HCT116 (cell line): ENCODE results near the gene OXER1. TPM values are rescaled to one million over a fixed set of nuclear protein-coding genes. Genes with fewer than 3 reads are reported as not detected.

Source experiments
- ATAC-seq: fragments of 200-7000 bp; cut with Tn5 transposase; 2 replicates; pipeline ENCODE4 v1.9.1; 2020; ENCODE audit warnings: mild to moderate bottlenecking, moderate library complexity
- BruUV-seq: library from RNA; stranded (reverse); fragments of 400-500 nt; replicated peaks from 2 replicates; lab custom pipeline; 2021; lab: Mats Ljungman, UMichigan
- CTCF ChIA-PET: fragments of 300-600 bp; sonication (Branson Sonifier 250); formaldehyde crosslinking; loops from one replicate; lab custom pipeline; 2021; ENCODE audit warnings: antibody characterized with exemption; lab: Charles Lee
- POLR2A ChIA-PET: fragments of 300-600, 350-600 bp; sonication (Branson Sonifier 250); formaldehyde crosslinking; loops from one replicate; lab custom pipeline; 2021; ENCODE audit warnings: antibody characterized with exemption; lab: Charles Lee
- RAD21 ChIA-PET, 2 experiments: fragments of 300-600 bp; sonication (Branson Sonifier 250); formaldehyde crosslinking; loops; one replicate each; lab custom pipeline; 2023; ENCODE audit warnings: low total read pairs in 2 of 2; ENCODE audit not compliant: uncharacterized antibody in 2 of 2, unreplicated experiment in 2 of 2, low non-redundant PET in 1 of 2; lab: Charles Lee
- DNase-seq: peaks from one replicate; pipeline ENCODE4 v3.0.0-alpha.2; 2010; ENCODE audit warnings: low read depth, low spot score
- H2AFZ ChIP-seq: fragments of 200-600 bp; shearing (Covaris generic), sonication (generic); 2 replicates; pipeline ENCODE4 v1.6.1; 2017; ENCODE audit warnings: low read depth, mixed run types, mixed read lengths, antibody characterized with exemption, low read length; ENCODE audit not compliant: poor library complexity, severe bottlenecking
- H3K27ac ChIP-seq: 2 replicates; pipeline ENCODE4 v1.5.1; 2012; ENCODE audit warnings: low read depth, low read length
- H3K27me3 ChIP-seq: fragments of 200-600 bp; sonication (generic); 2 replicates; pipeline ENCODE4 v1.6.1; 2016; ENCODE audit warnings: mixed run types, low read length, mixed read lengths; ENCODE audit not compliant: insufficient read depth
- H3K36me3 ChIP-seq, 2 experiments: fragments of 200-500 bp in 1 of 2; fragments of 200-600 bp in 1 of 2; sonication (Bioruptor generic) in 1 of 2; sonication (generic) in 1 of 2; 2 replicates each; pipeline versions ENCODE4 v1.5.1 to v1.6.1; 2014 to 2016; ENCODE audit warnings: low read length in 2 of 2, inconsistent platforms in 1 of 2, mixed read lengths in 1 of 2, mixed run types in 1 of 2; ENCODE audit not compliant: insufficient read depth in 2 of 2, control insufficient read depth in 1 of 2
- H3K4me1 ChIP-seq, 2 experiments: fragments of 200-600 bp in 1 of 2; sonication (generic) in 1 of 2; 2 replicates each; pipeline versions ENCODE4 v1.5.1 to v1.6.1; 2012 to 2017; ENCODE audit warnings: low read length in 2 of 2, inconsistent platforms in 1 of 2, mild to moderate bottlenecking in 1 of 2, mixed read lengths in 1 of 2, mixed run types in 1 of 2, moderate library complexity in 1 of 2; ENCODE audit not compliant: insufficient read depth in 2 of 2, control insufficient read depth in 1 of 2
- H3K4me2 ChIP-seq: fragments of 200-600 bp; sonication (generic); 2 replicates; pipeline ENCODE4 v1.6.1; 2017; ENCODE audit warnings: mixed run types, low read length, mixed read lengths
- H3K4me3 ChIP-seq, 2 experiments: fragments of 200-600 bp in 1 of 2; sonication (generic) in 1 of 2; replicated peaks in 1 of 2; 2 replicates each; pipeline ENCODE4 v1.5.1; 2011 to 2016; ENCODE audit warnings: low read length in 2 of 2, control low read depth in 1 of 2, low read depth in 1 of 2, mild to moderate bottlenecking in 1 of 2, mixed read lengths in 1 of 2, mixed run types in 1 of 2
- H3K79me2 ChIP-seq: fragments of 200-600 bp; sonication (generic); 2 replicates; pipeline ENCODE4 v1.6.1; 2017; ENCODE audit warnings: mild to moderate bottlenecking, mixed run types, low read length, moderate library complexity, mixed read lengths; ENCODE audit not compliant: insufficient read depth
- H3K9ac ChIP-seq: fragments of 200-600 bp; sonication (generic); 2 replicates; pipeline ENCODE4 v1.6.1; 2016; ENCODE audit warnings: low read length, mixed read lengths
- H3K9me2 ChIP-seq: fragments of 200-600 bp; sonication (generic), shearing (Covaris generic); 2 replicates; pipeline ENCODE4 v1.6.1; 2017; ENCODE audit warnings: mixed run types, mild to moderate bottlenecking, moderate library complexity; ENCODE audit not compliant: insufficient read depth
- H3K9me3 ChIP-seq, 2 experiments: fragments of 200-500 bp in 1 of 2; fragments of 200-600 bp in 1 of 2; sonication (Bioruptor generic) in 1 of 2; sonication (generic) in 1 of 2; 2 replicates each; pipeline ENCODE4 v1.6.1; 2014 to 2017; ENCODE audit warnings: low read length in 2 of 2, mixed read lengths in 2 of 2, inconsistent platforms in 1 of 2, low read depth in 1 of 2, mild to moderate bottlenecking in 1 of 2, mixed run types in 1 of 2, moderate library complexity in 1 of 2; ENCODE audit not compliant: control insufficient read depth in 1 of 2, insufficient read depth in 1 of 2
- H4K20me1 ChIP-seq: fragments of 200-600 bp; sonication (generic), shearing (Covaris generic); 2 replicates; pipeline ENCODE4 v1.6.1; 2017; ENCODE audit warnings: mixed run types, mild to moderate bottlenecking, moderate library complexity; ENCODE audit not compliant: insufficient read depth
- ATF3 ChIP-seq: IDR thresholded peaks from 2 replicates; pipeline ENCODE4 v1.6.1; 2012
- CBX3 ChIP-seq: IDR thresholded peaks from 2 replicates; pipeline ENCODE4 v1.6.1; 2012; ENCODE audit warnings: low read depth
- CEBPB ChIP-seq: IDR thresholded peaks from 2 replicates; pipeline ENCODE4 v1.6.1; 2012; ENCODE audit warnings: low read depth
- CTCF ChIP-seq, 3 experiments: fragments of 200-600 bp in 1 of 3; sonication (generic) in 1 of 3; IDR thresholded peaks in 2 of 3; conservative IDR thresholded peaks in 1 of 3; 2 replicates each; pipeline ENCODE4 v1.5.1; 2012 to 2017; ENCODE audit warnings: low read depth in 2 of 3, low read length in 2 of 3, antibody characterized with exemption in 1 of 3, borderline replicate concordance in 1 of 3, control low read depth in 1 of 3, mild to moderate bottlenecking in 1 of 3, mixed read lengths in 1 of 3, mixed run types in 1 of 3, moderate library complexity in 1 of 3; ENCODE audit not compliant: insufficient read depth in 1 of 3
- EGR1 ChIP-seq: IDR thresholded peaks from 2 replicates; pipeline ENCODE4 v1.6.1; 2012; ENCODE audit warnings: low read depth
- ELF1 ChIP-seq: IDR thresholded peaks from 2 replicates; pipeline ENCODE4 v1.6.1; 2012; ENCODE audit warnings: low read depth, borderline replicate concordance
- EZH2 ChIP-seq: fragments of 200-600 bp; sonication (generic); IDR thresholded peaks from 2 replicates; pipeline ENCODE4 v1.6.1; 2017; ENCODE audit warnings: antibody characterized with exemption, mixed run types
- EZH2phosphoT487 ChIP-seq: fragments of 200-600 bp; IDR thresholded peaks from 2 replicates; pipeline ENCODE4 v1.6.1; 2018; ENCODE audit warnings: antibody characterized with exemption, borderline replicate concordance
- FOSL1 ChIP-seq: IDR thresholded peaks from 2 replicates; pipeline ENCODE4 v1.6.1; 2012; ENCODE audit warnings: low read depth
- JUND ChIP-seq: IDR thresholded peaks from 2 replicates; pipeline ENCODE4 v1.6.1; 2012
- MAX ChIP-seq: IDR thresholded peaks from 2 replicates; pipeline ENCODE4 v1.6.1; 2012
- POLR2AphosphoS5 ChIP-seq: IDR thresholded peaks from 2 replicates; pipeline ENCODE4 v1.6.1; 2011; ENCODE audit warnings: mild to moderate bottlenecking, low read depth, low read length, moderate library complexity
- REST ChIP-seq: IDR thresholded peaks from 2 replicates; pipeline ENCODE4 v1.6.1; 2012; ENCODE audit warnings: low read depth
- SP1 ChIP-seq: IDR thresholded peaks from 2 replicates; pipeline ENCODE4 v1.6.1; 2012; ENCODE audit warnings: low read depth
- SRF ChIP-seq: IDR thresholded peaks from 2 replicates; pipeline ENCODE4 v1.6.1; 2012; ENCODE audit warnings: low read depth
- TCF7L2 ChIP-seq: IDR thresholded peaks from 2 replicates; pipeline ENCODE4 v1.7.0; 2011; ENCODE audit warnings: borderline replicate concordance, inconsistent platforms; ENCODE audit not compliant: insufficient read depth, insufficient read length; ENCODE audit errors: extremely low read depth
- YY1 ChIP-seq: IDR thresholded peaks from 2 replicates; pipeline ENCODE4 v1.6.1; 2011; ENCODE audit warnings: low read length, low read depth, moderate library complexity, mild to moderate bottlenecking; ENCODE audit not compliant: insufficient replicate concordance; ENCODE audit errors: extremely low read depth
- ZFX ChIP-seq: fragments of 450-650 bp; IDR thresholded peaks from 2 replicates; pipeline ENCODE4 v1.6.1; 2017
- ZNF274 ChIP-seq: fragments of 200-500 bp; sonication (Bioruptor generic); IDR thresholded peaks from 2 replicates; pipeline ENCODE4 v1.6.1; 2014; ENCODE audit warnings: mild to moderate bottlenecking, low read depth, low read length, inconsistent platforms
- intact Hi-C: fragments of 100-400 bp; cut with micrococcal nuclease; formaldehyde crosslinking; loops from 2 replicates; pipeline ENCODE4 v1.10.0; 2022
- total RNA-seq: library from RNA; stranded (reverse); gene quantifications from one replicate; pipeline ENCODE4 v1.2.1, GENCODE V29; 2021; ENCODE audit not compliant: unreplicated experiment

The OXER1 gene
- total RNA-seq, 1 experiment from 2014 or later = not detected

- H3K36me3 ChIP-seq = no peaks in the 10 kb centered on the region
- no peaks in the 10 kb centered on the region for H3K79me2 ChIP-seq
- no peak for TF ChIP-seq JUND
- no peak for TF ChIP-seq SRF
- no peak for TF ChIP-seq ELF1
- no peak for TF ChIP-seq POLR2AphosphoS5
- TF ChIP-seq REST = no peak
- TF ChIP-seq EZH2 = no peak
- TF ChIP-seq ZNF274 = no peak
- no peak for TF ChIP-seq FOSL1
- TF ChIP-seq MAX = no peak
- TF ChIP-seq CEBPB = no peak
- TF ChIP-seq ZFX = no peak
- TF ChIP-seq CBX3 = no peak
- no peak for TF ChIP-seq SP1
- no peak for TF ChIP-seq CTCF (IDR thresholded peaks at IDR 0.05 in 2 of 3, conservative IDR thresholded peaks at IDR 0.05 in 1 of 3; ENCODE audit: borderline replicate concordance in 1 of 3, insufficient read depth in 1 of 3, low read depth in 2 of 3, low read length in 2 of 3)
- no peak for TF ChIP-seq YY1
- TF ChIP-seq TCF7L2 = no peak
- TF ChIP-seq ATF3 = no peak
- no peak for TF ChIP-seq EGR1
- TF ChIP-seq EZH2phosphoT487 = no peak
- H3K4me2 ChIP-seq = no peak overlapping the region
- no peak overlapping the region for H2AFZ ChIP-seq
- no peak overlapping the region for H3K27ac ChIP-seq
- no peaks in the 10 kb centered on the region for H3K27me3 ChIP-seq
- DNase-seq (no peak), ATAC-seq (no peak)
- H3K4me3 ChIP-seq = no peak overlapping the region
- intact Hi-C loops = no loop called here
- H3K9me2 ChIP-seq = no peaks in the 10 kb centered on the region
- no TSS peak for BruUV-seq
- H3K9ac ChIP-seq = no peak overlapping the region
- ChIA-PET CTCF (no interaction called here), RAD21 (no interaction called here), POLR2A (no interaction called here)
- H4K20me1 ChIP-seq = no peaks in the 10 kb centered on the region
- H3K4me1 ChIP-seq = no peaks in the 10 kb centered on the region
- H3K9me3 ChIP-seq = no peaks in the 10 kb centered on the region
Observed at GRCh38 chr2:42754021-42754775, 9.7 kb downstream of the OXER1 start.
